Activated naive CD8-positive, alpha-beta T cell treated with anti-CD3 and anti-CD28 coated beads, Interleukin-2, amount 10 ng/mL, durations not matched to agents 7 days and 5 days (primary cell): ENCODE measurements around the gene PLSCR2. TPM values are rescaled to one million over a fixed set of nuclear protein-coding genes. Genes with fewer than 3 reads are reported as not detected.
"Not testable (repeated sequence)": the region's sequence is repeated elsewhere in the genome, so short reads cannot be mapped to it uniquely, and the experiment has no call there.

ENCODE experiments used
- ATAC-seq: fragments of 150-1000 bp; cut with Tn5 transposase; one replicate; pipeline ENCODE4 v1.10.0; 2021; ENCODE audit warnings: low read depth, moderate library complexity
- POLR2A ChIA-PET: fragments of 350-600 bp; sonication (Branson Sonifier 250); formaldehyde crosslinking; loops from one replicate; lab custom pipeline; 2021; ENCODE audit warnings: antibody characterized with exemption; lab: Charles Lee
- DNase-seq: peaks from one replicate; pipeline ENCODE4 v3.0.0; 2021
- H3K27ac Mint-ChIP-seq: one replicate; pipeline ENCODE4 v1.8.0; 2022; ENCODE audit warnings: mild to moderate bottlenecking, mixed read lengths
- H3K27me3 Mint-ChIP-seq: one replicate; pipeline ENCODE4 v1.8.0; 2022; ENCODE audit warnings: mild to moderate bottlenecking, moderate library complexity, mixed read lengths
- H3K36me3 Mint-ChIP-seq: one replicate; pipeline ENCODE4 v1.8.0; 2021; ENCODE audit warnings: mild to moderate bottlenecking, mixed read lengths
- H3K4me1 Mint-ChIP-seq: one replicate; pipeline ENCODE4 v1.8.0; 2021; ENCODE audit warnings: mixed read lengths
- H3K4me3 Mint-ChIP-seq: one replicate; pipeline ENCODE4 v1.8.0; 2022; ENCODE audit warnings: mild to moderate bottlenecking, moderate library complexity, mixed read lengths
- H3K9me3 Mint-ChIP-seq: one replicate; pipeline ENCODE4 v1.8.0; 2021; ENCODE audit warnings: mixed read lengths
- total RNA-seq, 2 experiments: library from RNA; stranded (reverse); gene quantifications; one replicate each; pipeline ENCODE4 v1.2.3, GENCODE V29; 2021

Gene PLSCR2
- total RNA-seq, 2 experiments from 2014 or later = not detected

GRCh38 chr3:146499701-146500100, 30.3 kb upstream of the PLSCR2 start:
- H3K36me3 Mint-ChIP-seq = peaks cover 26% of the 10 kb centered on the region
- DNase-seq (no peak), ATAC-seq (no peak)
- H3K27ac Mint-ChIP-seq = no peak overlapping the region
- H3K9me3 Mint-ChIP-seq = peaks cover 5% of the 10 kb centered on the region
- POLR2A ChIA-PET = interaction anchor here (1.3 to 3.6 kb wide), 3 partner anchors 31 to 44 kb away, joined by 3 to 31 read pairs (median 4); partner anchors contain the start of genes PLSCR1 and PLSCR2
- peaks cover 26% of the 10 kb centered on the region for H3K4me1 Mint-ChIP-seq
- peaks cover 2% of the 10 kb centered on the region for H3K27me3 Mint-ChIP-seq
- no peak overlapping the region for H3K4me3 Mint-ChIP-seq

- DNase-seq = peak; percentile 65
- peaks cover 6% of the 10 kb centered on the region for H3K27me3 Mint-ChIP-seq
- H3K9me3 Mint-ChIP-seq = peaks cover 5% of the 10 kb centered on the region
- peak overlapping the region; percentile 92 for H3K27ac Mint-ChIP-seq
- POLR2A ChIA-PET = interaction anchor here (0.7 to 3.6 kb wide), 9 partner anchors 9 to 53 kb away, joined by 3 to 31 read pairs (median 5); partner anchors contain the start of genes PLSCR1 and PLSCR2
- ATAC-seq = peak; percentile 76
- H3K4me3 Mint-ChIP-seq = peak overlapping the region; percentile 72
- H3K4me1 Mint-ChIP-seq = peaks cover 22% of the 10 kb centered on the region
- peaks cover 17% of the 10 kb centered on the region for H3K36me3 Mint-ChIP-seq
These were observed 28.8 kb upstream of the PLSCR2 start for GRCh38 chr3:146498002-146498736.

- H3K27ac Mint-ChIP-seq = peak overlapping the region; percentile 92
- peaks cover 17% of the 10 kb centered on the region for H3K4me1 Mint-ChIP-seq
- H3K27me3 Mint-ChIP-seq = peaks cover 13% of the 10 kb centered on the region
- POLR2A ChIA-PET = interaction anchor here (0.6 to 3.6 kb wide), 9 partner anchors 16 to 54 kb away, joined by 3 to 31 read pairs (median 5); partner anchors contain the start of genes PLSCR1 and PLSCR2
- not testable (repeated sequence) for H3K9me3 Mint-ChIP-seq, H3K36me3 Mint-ChIP-seq, ATAC-seq, DNase-seq
- H3K4me3 Mint-ChIP-seq = peak overlapping the region; percentile 72
These were observed 27.9 kb upstream of the PLSCR2 start for GRCh38 chr3:146497145-146497843.

- no peak overlapping the region for H3K27ac Mint-ChIP-seq
- ATAC-seq = no peak
These were observed 27.4 kb upstream of the PLSCR2 start for GRCh38 chr3:146496726-146497125.

GRCh38 chr3:146496251-146496650, 26.9 kb upstream of the PLSCR2 start:
- POLR2A ChIA-PET = interaction anchor here (0.6 kb wide), 1 partner anchor 26 kb away, joined by 3 read pairs; no protein-coding TSS in a partner anchor
- Mint-ChIP-seq H3K4me1 (peaks cover 15% of the 10 kb centered on the region), H3K36me3 (peaks cover 9% of the 10 kb centered on the region), H3K4me3 (no peak overlapping the region), H3K27ac (no peak overlapping the region), H3K9me3 (peaks cover 3% of the 10 kb centered on the region), H3K27me3 (peaks cover 14% of the 10 kb centered on the region)
- DNase-seq = no peak
- ATAC-seq = no peak

More at GRCh38 chr3:146496726-146497125, 27.4 kb upstream of the PLSCR2 start:
- Mint-ChIP-seq H3K4me3 (no peak overlapping the region), H3K4me1 (peaks cover 16% of the 10 kb centered on the region), H3K36me3 (peaks cover 9% of the 10 kb centered on the region), H3K27me3 (peaks cover 14% of the 10 kb centered on the region), H3K9me3 (peaks cover 3% of the 10 kb centered on the region)
- DNase-seq = no peak
- POLR2A ChIA-PET = interaction anchor here (0.6 kb wide), 1 partner anchor 27 kb away, joined by 3 read pairs; no protein-coding TSS in a partner anchor

GRCh38 chr3:146493761-146494160, 24.4 kb upstream of the PLSCR2 start:
- Mint-ChIP-seq H3K9me3 (peaks cover 10% of the 10 kb centered on the region), H3K27ac (no peak overlapping the region), H3K27me3 (peaks cover 19% of the 10 kb centered on the region), H3K36me3 (peaks cover 9% of the 10 kb centered on the region), H3K4me3 (no peak overlapping the region), H3K4me1 (peaks cover 15% of the 10 kb centered on the region)
- no peak for ATAC-seq
- POLR2A ChIA-PET = no interaction called here
- DNase-seq = no peak

GRCh38 chr3:146493221-146493620, 23.9 kb upstream of the PLSCR2 start:
- DNase-seq (no peak), ATAC-seq (no peak)
- Mint-ChIP-seq H3K9me3 (peaks cover 10% of the 10 kb centered on the region), H3K27me3 (peaks cover 21% of the 10 kb centered on the region), H3K36me3 (peaks cover 9% of the 10 kb centered on the region), H3K27ac (no peak overlapping the region), H3K4me3 (no peak overlapping the region), H3K4me1 (peaks cover 10% of the 10 kb centered on the region)
- POLR2A ChIA-PET = no interaction called here

- POLR2A ChIA-PET = interaction anchor here (0.6 kb wide), 1 partner anchor 89 kb away, joined by 3 read pairs; no protein-coding TSS in a partner anchor
- H3K27ac Mint-ChIP-seq = no peak overlapping the region
- peaks cover 35% of the 10 kb centered on the region for H3K27me3 Mint-ChIP-seq
These were observed 21.9 kb upstream of the PLSCR2 start for GRCh38 chr3:146491303-146491702.

GRCh38 chr3:146485297-146485696, 15.9 kb upstream of the PLSCR2 start:
- DNase-seq (no peak), ATAC-seq (no peak)
- no peaks in the 10 kb centered on the region for H3K36me3 Mint-ChIP-seq
- H3K9me3 Mint-ChIP-seq = peaks cover 22% of the 10 kb centered on the region
- POLR2A ChIA-PET = no interaction called here
- no peak overlapping the region for H3K27ac Mint-ChIP-seq
- no peak overlapping the region for H3K4me3 Mint-ChIP-seq
- no peaks in the 10 kb centered on the region for H3K4me1 Mint-ChIP-seq
- H3K27me3 Mint-ChIP-seq = peaks cover 35% of the 10 kb centered on the region

More at GRCh38 chr3:146491303-146491702, 21.9 kb upstream of the PLSCR2 start:
- ATAC-seq (no peak), DNase-seq (no peak)
- Mint-ChIP-seq H3K4me3 (no peak overlapping the region), H3K9me3 (peaks cover 14% of the 10 kb centered on the region), H3K36me3 (peaks cover 5% of the 10 kb centered on the region), H3K4me1 (no peaks in the 10 kb centered on the region)

- ATAC-seq = no peak
- Mint-ChIP-seq H3K4me3 (no peak overlapping the region), H3K9me3 (peaks cover 3% of the 10 kb centered on the region), H3K27ac (no peak overlapping the region), H3K27me3 (peaks cover 27% of the 10 kb centered on the region), H3K36me3 (no peaks in the 10 kb centered on the region), H3K4me1 (no peaks in the 10 kb centered on the region)
- POLR2A ChIA-PET = no interaction called here
- DNase-seq = no peak
These were observed 6.9 kb upstream of the PLSCR2 start for GRCh38 chr3:146476094-146476740.

GRCh38 chr3:146474976-146475375, 5.6 kb upstream of the PLSCR2 start:
- H3K4me1 Mint-ChIP-seq, H3K36me3 Mint-ChIP-seq, H3K27ac Mint-ChIP-seq, H3K4me3 Mint-ChIP-seq, DNase-seq, H3K9me3 Mint-ChIP-seq, POLR2A ChIA-PET, ATAC-seq: not testable (repeated sequence)
- peaks cover 22% of the 10 kb centered on the region for H3K27me3 Mint-ChIP-seq

- Mint-ChIP-seq H3K27me3 (peaks cover 19% of the 10 kb centered on the region), H3K4me1 (peaks cover 4% of the 10 kb centered on the region), H3K9me3 (no peaks in the 10 kb centered on the region), H3K27ac (no peak overlapping the region), H3K36me3 (no peaks in the 10 kb centered on the region), H3K4me3 (no peak overlapping the region)
- ATAC-seq (no peak), DNase-seq (no peak)
- POLR2A ChIA-PET = no interaction called here
These were observed 4.4 kb upstream of the PLSCR2 start for GRCh38 chr3:146473726-146474125.

GRCh38 chr3:146472611-146473010, 3.2 kb upstream of the PLSCR2 start:
- no peaks in the 10 kb centered on the region for H3K36me3 Mint-ChIP-seq
- no peak for ATAC-seq

More at GRCh38 chr3:146472611-146473010, 3.2 kb upstream of the PLSCR2 start:
- H3K4me3 Mint-ChIP-seq = no peak overlapping the region
- H3K9me3 Mint-ChIP-seq = no peaks in the 10 kb centered on the region
- H3K27me3 Mint-ChIP-seq = peaks cover 19% of the 10 kb centered on the region
- H3K27ac Mint-ChIP-seq = no peak overlapping the region
- H3K4me1 Mint-ChIP-seq = peaks cover 4% of the 10 kb centered on the region
- POLR2A ChIA-PET = no interaction called here
- no peak for DNase-seq
